22Rv1 (cell line): ENCODE results near the gene AOPEP.

ENCODE experiments used
- H3K27ac ChIP-seq: fragments of 450-650 bp; 2 replicates; pipeline ENCODE4 v1.5.1; 2017
- CTCF ChIP-seq: fragments of 450-650 bp; IDR thresholded peaks from 2 replicates; pipeline ENCODE4 v1.5.1; 2017; ENCODE audit warnings: mild to moderate bottlenecking
- ZFX ChIP-seq: fragments of 450-650 bp; IDR thresholded peaks from 2 replicates; pipeline ENCODE4 v1.6.1; 2017; ENCODE audit warnings: antibody characterized with exemption, borderline replicate concordance

AOPEP gene

DNA sequence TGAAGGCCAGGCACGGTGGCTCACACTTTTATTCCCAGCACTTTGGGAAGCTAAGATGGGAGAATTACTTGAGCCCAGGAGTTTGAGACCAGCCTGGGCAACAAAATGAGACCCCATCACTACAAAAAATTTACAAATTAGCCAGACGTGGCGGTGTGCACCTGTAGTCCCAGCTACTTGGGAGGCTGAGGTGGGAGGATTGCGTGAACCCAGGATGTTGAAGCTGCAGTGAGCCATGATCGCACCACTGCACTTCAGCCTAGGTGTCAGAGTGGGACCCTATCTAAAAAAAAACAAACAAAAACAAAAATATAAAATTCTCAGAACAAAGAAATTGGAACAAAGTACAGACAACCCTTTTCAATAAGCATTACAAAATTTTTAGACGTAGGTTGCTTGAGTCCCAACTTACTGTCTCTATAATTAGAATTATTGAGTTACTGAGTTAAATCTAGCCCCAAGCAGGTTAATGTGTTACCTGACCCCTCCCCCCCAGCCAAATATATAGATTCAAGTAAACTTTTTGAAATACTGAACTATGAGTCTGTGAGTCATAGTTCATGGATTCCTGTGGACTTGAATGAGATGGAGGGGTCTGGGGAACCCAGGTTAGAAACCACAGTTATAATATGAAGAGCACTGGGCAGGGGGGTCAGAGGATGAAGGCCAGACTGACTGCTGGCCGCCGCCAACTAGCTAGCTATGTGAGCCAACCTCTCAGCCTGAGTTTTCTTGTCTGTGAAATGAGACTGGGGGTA lies 173.1 kb downstream of the AOPEP start:
- no peak overlapping the region for H3K27ac ChIP-seq
- TF ChIP-seq ZFX: no peak

DNA sequence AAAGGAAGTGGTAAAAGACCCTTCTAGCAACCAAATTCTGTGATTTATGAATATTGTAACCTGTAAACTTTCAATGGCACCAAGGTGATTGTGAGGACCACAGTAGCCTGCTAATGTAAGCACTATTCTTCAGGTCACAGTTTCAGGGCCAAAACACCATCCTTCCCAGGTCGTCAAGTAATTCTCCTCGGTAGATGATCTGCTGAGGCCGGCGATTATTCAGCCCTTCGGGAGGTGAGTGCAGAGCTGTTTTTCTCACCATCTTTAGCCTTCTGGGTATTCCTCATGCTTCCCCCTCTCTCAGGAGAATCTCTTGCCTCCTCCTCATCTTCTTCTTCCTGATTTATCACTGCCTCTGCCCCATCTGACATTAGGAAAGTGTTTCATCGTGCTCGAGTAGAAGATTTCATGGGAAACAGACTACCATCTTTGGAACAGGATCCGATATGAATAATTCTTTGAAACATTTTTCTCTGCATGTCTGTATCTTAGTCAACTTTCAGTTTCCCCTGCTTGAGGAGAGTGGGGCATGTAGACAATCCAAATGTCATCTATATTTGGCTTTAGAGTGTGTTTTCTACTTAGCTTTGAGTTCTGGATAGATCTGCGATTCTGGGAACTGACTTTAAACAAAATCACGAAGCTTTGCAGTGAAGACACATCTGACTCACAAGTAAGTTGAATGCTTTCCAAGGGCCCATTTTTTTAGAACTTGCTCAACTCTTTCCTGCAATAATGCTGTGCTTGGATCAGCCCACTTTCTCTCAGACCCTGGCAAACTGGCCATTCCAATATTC lies 173.9 kb downstream of the AOPEP start:
- H3K27ac ChIP-seq: no peak overlapping the region
- no peak for TF ChIP-seq CTCF
- TF ChIP-seq ZFX: no peak

GRCh38 chr9:94901019-94901363 lies 174.5 kb downstream of the AOPEP start:
- TF ChIP-seq CTCF: no peak
- TF ChIP-seq ZFX: no peak
- H3K27ac ChIP-seq: no peak overlapping the region

GRCh38 chr9:94903961-94904421 lies 177.5 kb downstream of the AOPEP start:
- H3K27ac ChIP-seq: no peak overlapping the region

GRCh38 chr9:94904806-94905205 lies 178.3 kb downstream of the AOPEP start:
- H3K27ac ChIP-seq: no peak overlapping the region
- no peak for TF ChIP-seq CTCF
- TF ChIP-seq ZFX: no peak

More at GRCh38 chr9:94903961-94904421, 177.5 kb downstream of the AOPEP start:
- TF ChIP-seq CTCF: no peak
- no peak for TF ChIP-seq ZFX

DNA sequence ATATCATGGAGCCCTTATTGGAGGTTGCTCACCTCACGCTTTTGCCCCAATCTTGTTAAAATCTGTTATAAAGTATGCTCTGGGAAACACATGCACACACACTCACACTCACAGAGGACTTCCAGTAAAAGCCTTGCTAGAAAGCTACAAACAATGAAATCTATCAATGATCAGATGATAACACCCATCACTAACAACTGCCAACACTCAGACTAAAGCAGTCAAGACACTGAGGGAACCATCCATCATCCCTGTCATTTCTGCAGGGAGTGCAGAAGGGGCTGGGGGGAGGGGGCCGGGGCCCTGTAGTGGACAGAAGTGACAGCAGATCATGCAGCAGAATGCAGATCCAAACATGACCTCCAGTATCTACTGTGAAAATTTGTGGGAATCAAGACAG lies 179.1 kb downstream of the AOPEP start:
- no peak overlapping the region for H3K27ac ChIP-seq
- TF ChIP-seq CTCF (no peak), ZFX (no peak)

- H3K27ac ChIP-seq: no peak overlapping the region
- TF ChIP-seq CTCF: no peak
- TF ChIP-seq ZFX: no peak
These were observed 179.7 kb downstream of the AOPEP start for GRCh38 chr9:94906181-94906580.
